ENCODE results near the gene CRACR2A.

DNA sequence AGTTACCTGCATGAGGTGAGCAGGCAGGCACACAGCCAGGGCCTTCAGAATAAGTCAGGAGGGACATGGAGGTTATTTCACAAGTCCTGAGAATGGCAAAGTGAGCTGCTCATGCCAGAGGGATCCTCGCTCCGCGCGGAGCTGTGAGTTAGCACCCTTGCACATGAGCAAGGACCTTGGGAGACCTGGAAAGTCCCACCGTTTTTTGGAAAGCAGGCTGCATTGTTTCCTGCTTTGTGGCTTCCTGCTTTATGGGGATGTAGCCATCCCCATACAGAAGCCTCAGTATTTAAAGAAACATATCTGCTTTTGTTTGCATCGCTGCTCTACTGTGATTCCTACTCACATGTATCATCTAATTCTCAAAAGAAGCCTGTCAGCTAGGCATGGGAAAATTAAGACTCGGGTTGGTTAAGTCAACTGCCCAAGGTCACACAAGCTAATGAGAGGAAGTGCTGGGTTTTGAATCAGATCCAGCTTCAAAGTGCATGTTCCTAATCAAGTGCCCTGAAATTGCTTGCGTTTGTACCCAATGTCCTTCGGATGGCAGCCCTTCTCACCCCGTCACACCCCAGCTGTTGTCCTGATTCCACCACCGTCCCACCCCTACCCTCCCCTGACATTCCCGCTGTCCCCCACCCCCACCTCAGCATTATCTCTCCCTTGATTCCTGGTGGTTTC is 106.2 kb downstream of the CRACR2A start:
- TF ChIP-seq, protein P1, sequence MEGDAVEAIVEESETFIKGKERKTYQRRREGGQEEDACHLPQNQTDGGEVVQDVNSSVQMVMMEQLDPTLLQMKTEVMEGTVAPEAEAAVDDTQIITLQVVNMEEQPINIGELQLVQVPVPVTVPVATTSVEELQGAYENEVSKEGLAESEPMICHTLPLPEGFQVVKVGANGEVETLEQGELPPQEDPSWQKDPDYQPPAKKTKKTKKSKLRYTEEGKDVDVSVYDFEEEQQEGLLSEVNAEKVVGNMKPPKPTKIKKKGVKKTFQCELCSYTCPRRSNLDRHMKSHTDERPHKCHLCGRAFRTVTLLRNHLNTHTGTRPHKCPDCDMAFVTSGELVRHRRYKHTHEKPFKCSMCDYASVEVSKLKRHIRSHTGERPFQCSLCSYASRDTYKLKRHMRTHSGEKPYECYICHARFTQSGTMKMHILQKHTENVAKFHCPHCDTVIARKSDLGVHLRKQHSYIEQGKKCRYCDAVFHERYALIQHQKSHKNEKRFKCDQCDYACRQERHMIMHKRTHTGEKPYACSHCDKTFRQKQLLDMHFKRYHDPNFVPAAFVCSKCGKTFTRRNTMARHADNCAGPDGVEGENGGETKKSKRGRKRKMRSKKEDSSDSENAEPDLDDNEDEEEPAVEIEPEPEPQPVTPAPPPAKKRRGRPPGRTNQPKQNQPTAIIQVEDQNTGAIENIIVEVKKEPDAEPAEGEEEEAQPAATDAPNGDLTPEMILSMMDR (IDR thresholded peaks at IDR 0.05), result no peak
- TF ChIP-seq, protein P2, sequence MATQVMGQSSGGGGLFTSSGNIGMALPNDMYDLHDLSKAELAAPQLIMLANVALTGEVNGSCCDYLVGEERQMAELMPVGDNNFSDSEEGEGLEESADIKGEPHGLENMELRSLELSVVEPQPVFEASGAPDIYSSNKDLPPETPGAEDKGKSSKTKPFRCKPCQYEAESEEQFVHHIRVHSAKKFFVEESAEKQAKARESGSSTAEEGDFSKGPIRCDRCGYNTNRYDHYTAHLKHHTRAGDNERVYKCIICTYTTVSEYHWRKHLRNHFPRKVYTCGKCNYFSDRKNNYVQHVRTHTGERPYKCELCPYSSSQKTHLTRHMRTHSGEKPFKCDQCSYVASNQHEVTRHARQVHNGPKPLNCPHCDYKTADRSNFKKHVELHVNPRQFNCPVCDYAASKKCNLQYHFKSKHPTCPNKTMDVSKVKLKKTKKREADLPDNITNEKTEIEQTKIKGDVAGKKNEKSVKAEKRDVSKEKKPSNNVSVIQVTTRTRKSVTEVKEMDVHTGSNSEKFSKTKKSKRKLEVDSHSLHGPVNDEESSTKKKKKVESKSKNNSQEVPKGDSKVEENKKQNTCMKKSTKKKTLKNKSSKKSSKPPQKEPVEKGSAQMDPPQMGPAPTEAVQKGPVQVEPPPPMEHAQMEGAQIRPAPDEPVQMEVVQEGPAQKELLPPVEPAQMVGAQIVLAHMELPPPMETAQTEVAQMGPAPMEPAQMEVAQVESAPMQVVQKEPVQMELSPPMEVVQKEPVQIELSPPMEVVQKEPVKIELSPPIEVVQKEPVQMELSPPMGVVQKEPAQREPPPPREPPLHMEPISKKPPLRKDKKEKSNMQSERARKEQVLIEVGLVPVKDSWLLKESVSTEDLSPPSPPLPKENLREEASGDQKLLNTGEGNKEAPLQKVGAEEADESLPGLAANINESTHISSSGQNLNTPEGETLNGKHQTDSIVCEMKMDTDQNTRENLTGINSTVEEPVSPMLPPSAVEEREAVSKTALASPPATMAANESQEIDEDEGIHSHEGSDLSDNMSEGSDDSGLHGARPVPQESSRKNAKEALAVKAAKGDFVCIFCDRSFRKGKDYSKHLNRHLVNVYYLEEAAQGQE (IDR thresholded peaks at IDR 0.05; ENCODE audit: insufficient read depth in 1 of 2, low read depth in 2 of 2, low read length in 1 of 2), result no peak
- no peak for TF ChIP-seq POLR2AphosphoS5 (IDR thresholded peaks at IDR 0.05; ENCODE audit: low read depth, low read length)
- no peak for TF ChIP-seq SIN3A (IDR thresholded peaks at IDR 0.05; ENCODE audit: borderline replicate concordance, insufficient read depth, low read depth, low read length)

Data from Panc1 (cell line).